Choroid plexus epithelial cell (primary cell): ENCODE measurements around the gene XKR7.
A peak's percentile ranks its signal among the peaks of the same experiment; 100 is the strongest.

Experiments
- DNase-seq: peaks from one replicate; pipeline ENCODE4 v3.0.0-alpha.2; 2010; ENCODE audit warnings: low read depth
- H3K4me3 ChIP-seq: 2 replicates; pipeline ENCODE4 v1.5.1; 2011; ENCODE audit warnings: low read depth, mild to moderate bottlenecking, control low read depth, low read length, moderate library complexity
- CTCF ChIP-seq: conservative IDR thresholded peaks from 2 replicates; pipeline ENCODE4 v1.5.1; 2011; ENCODE audit warnings: low read depth, mild to moderate bottlenecking, control low read depth, inconsistent platforms, low read length, moderate library complexity

XKR7 gene

GRCh38 chr20:32037929-32038328 is 70.0 kb downstream of the XKR7 start:
- no peak overlapping the region for H3K4me3 ChIP-seq
- no peak for TF ChIP-seq CTCF
- DNase-seq, result peak; percentile 53

DNA sequence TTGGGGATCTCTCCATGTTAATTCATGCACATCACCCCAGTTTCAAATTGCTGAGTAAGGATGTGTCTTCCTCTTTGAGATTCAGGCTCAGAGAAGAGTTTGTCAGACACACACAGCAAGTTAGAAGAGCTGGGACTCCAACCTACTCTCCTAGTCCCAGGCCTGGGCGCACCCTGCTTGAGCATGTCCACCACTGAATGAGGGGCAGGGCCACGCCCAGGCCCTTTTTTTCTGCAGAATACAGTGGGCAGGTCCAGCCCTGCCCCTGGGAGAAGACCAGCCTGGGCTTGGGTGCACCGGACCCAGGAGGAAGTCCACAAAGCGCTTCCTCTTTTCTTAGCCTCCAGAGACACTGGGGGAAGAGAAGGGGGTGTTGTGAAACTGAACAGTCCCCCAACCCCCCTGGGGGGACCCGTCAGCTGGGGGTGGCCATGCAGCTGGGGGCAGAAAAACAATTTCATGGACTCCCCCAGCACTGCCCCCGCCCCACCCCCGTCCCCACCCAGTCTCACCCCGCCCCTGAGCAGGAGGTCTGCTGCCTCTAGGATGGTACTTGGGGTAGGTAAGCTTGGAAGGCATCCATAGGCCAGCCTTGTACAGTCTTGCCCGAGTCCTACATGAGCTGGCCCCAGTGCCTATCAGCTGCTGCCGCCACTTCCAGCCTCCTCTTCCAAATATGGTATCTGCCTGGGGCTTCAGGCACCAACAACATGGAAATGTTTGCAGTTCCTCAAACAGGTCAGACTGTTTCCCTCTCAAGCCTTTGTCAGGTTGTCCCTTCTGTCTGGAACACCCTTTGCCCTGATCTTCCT is 72.4 kb downstream of the XKR7 start:
- DNase-seq, result no peak
- H3K4me3 ChIP-seq, result no peak overlapping the region
- TF ChIP-seq CTCF, result no peak

GRCh38 chr20:32045999-32046398 is 78.0 kb downstream of the XKR7 start:
- no peak for DNase-seq
- no peak overlapping the region for H3K4me3 ChIP-seq
- no peak for TF ChIP-seq CTCF

GRCh38 chr20:32050324-32050841 is 82.4 kb downstream of the XKR7 start:
- no peak for TF ChIP-seq CTCF
- DNase-seq, result no peak
- H3K4me3 ChIP-seq, result no peak overlapping the region

- DNase-seq, result no peak
- H3K4me3 ChIP-seq, result no peak overlapping the region
- no peak for TF ChIP-seq CTCF
Measured at GRCh38 chr20:32050851-32051556, 83.1 kb downstream of the XKR7 start.

- no peak for TF ChIP-seq CTCF
- no peak overlapping the region for H3K4me3 ChIP-seq
- no peak for DNase-seq
Measured at GRCh38 chr20:32051720-32052089, 83.8 kb downstream of the XKR7 start.
